Activated B cell treated with CpG ODN at 0.5 μM for 24 hours (primary cell): ENCODE data around the gene EFCAB11. TPM values are rescaled to one million over a fixed set of nuclear protein-coding genes. Genes with fewer than 3 reads are reported as not detected.

ENCODE experiments used
- ATAC-seq: fragments of 200-7000 bp; cut with Tn5 transposase; one replicate; pipeline ENCODE4 v1.10.0; 2021; ENCODE audit warnings: low read depth, mild to moderate bottlenecking, moderate library complexity
- CTCF ChIA-PET: fragments of 350-600 bp; sonication (Branson Sonifier 250); formaldehyde crosslinking; loops from one replicate; lab custom pipeline; 2021; ENCODE audit warnings: antibody characterized with exemption; lab: Charles Lee
- POLR2A ChIA-PET: fragments of 350-600 bp; sonication (Branson Sonifier 250); formaldehyde crosslinking; loops from one replicate; lab custom pipeline; 2021; ENCODE audit warnings: antibody characterized with exemption; lab: Charles Lee
- DNase-seq: peaks from one replicate; pipeline ENCODE4 v3.0.0; 2022
- H3K27ac Mint-ChIP-seq: one replicate; pipeline ENCODE4 v1.8.0; 2020; ENCODE audit warnings: mixed read lengths
- H3K27me3 Mint-ChIP-seq: one replicate; pipeline ENCODE4 v1.8.0; 2021; ENCODE audit warnings: mixed read lengths
- H3K36me3 Mint-ChIP-seq: one replicate; pipeline ENCODE4 v1.8.0; 2021; ENCODE audit warnings: low read depth, mixed read lengths
- H3K4me1 Mint-ChIP-seq: one replicate; pipeline ENCODE4 v1.8.0; 2021; ENCODE audit warnings: mixed read lengths
- H3K4me3 Mint-ChIP-seq: one replicate; pipeline ENCODE4 v1.8.0; 2020; ENCODE audit warnings: mild to moderate bottlenecking, mixed read lengths
- H3K9me3 Mint-ChIP-seq: one replicate; pipeline ENCODE4 v1.8.0; 2020; ENCODE audit warnings: mixed read lengths
- intact Hi-C: fragments of 100-400 bp; cut with micrococcal nuclease; formaldehyde crosslinking; loops from one replicate; pipeline ENCODE4 v1.15.1; 2024
- total RNA-seq: library from RNA; stranded (reverse); gene quantifications from 2 replicates; pipeline ENCODE4 v1.2.3, GENCODE V29; 2022
- TF ChIP-seq, protein P1 (sequence below): fragments of 200-600 bp; IDR thresholded peaks from one replicate; pipeline ENCODE4 v1.8.0; 2022; ENCODE audit warnings: antibody characterized with exemption, mild to moderate bottlenecking

EFCAB11 gene
- total RNA-seq, 1 donor from 2014 or later: 7.5 TPM

- POLR2A ChIA-PET: no interaction called here
- no peaks in the 10 kb centered on the region for H3K4me1 Mint-ChIP-seq
- H3K9me3 Mint-ChIP-seq: no peaks in the 10 kb centered on the region
- TF ChIP-seq, protein P1, sequence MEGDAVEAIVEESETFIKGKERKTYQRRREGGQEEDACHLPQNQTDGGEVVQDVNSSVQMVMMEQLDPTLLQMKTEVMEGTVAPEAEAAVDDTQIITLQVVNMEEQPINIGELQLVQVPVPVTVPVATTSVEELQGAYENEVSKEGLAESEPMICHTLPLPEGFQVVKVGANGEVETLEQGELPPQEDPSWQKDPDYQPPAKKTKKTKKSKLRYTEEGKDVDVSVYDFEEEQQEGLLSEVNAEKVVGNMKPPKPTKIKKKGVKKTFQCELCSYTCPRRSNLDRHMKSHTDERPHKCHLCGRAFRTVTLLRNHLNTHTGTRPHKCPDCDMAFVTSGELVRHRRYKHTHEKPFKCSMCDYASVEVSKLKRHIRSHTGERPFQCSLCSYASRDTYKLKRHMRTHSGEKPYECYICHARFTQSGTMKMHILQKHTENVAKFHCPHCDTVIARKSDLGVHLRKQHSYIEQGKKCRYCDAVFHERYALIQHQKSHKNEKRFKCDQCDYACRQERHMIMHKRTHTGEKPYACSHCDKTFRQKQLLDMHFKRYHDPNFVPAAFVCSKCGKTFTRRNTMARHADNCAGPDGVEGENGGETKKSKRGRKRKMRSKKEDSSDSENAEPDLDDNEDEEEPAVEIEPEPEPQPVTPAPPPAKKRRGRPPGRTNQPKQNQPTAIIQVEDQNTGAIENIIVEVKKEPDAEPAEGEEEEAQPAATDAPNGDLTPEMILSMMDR: no peak
- H3K36me3 Mint-ChIP-seq: no peaks in the 10 kb centered on the region
- no peak for ATAC-seq
- no peak overlapping the region for H3K27ac Mint-ChIP-seq
- DNase-seq: no peak
- CTCF ChIA-PET: no interaction called here
- intact Hi-C loops: no loop called here
- H3K27me3 Mint-ChIP-seq: no peaks in the 10 kb centered on the region
- H3K4me3 Mint-ChIP-seq: no peak overlapping the region
Observed at GRCh38 chr14:89806451-89806850, 148.1 kb downstream of the EFCAB11 start.

GRCh38 chr14:89805501-89805900, 149.0 kb downstream of the EFCAB11 start:
- intact Hi-C loops: no loop called here
- H3K4me1 Mint-ChIP-seq: no peaks in the 10 kb centered on the region
- H3K4me3 Mint-ChIP-seq: no peak overlapping the region
- no peak for ATAC-seq
- ChIA-PET CTCF (no interaction called here), POLR2A (no interaction called here)
- H3K27me3 Mint-ChIP-seq: no peaks in the 10 kb centered on the region
- DNase-seq: no peak
- H3K27ac Mint-ChIP-seq: no peak overlapping the region
- TF ChIP-seq, protein P1: no peak
- no peaks in the 10 kb centered on the region for H3K36me3 Mint-ChIP-seq
- no peaks in the 10 kb centered on the region for H3K9me3 Mint-ChIP-seq

- intact Hi-C loops: no loop called here
- H3K27me3 Mint-ChIP-seq: no peaks in the 10 kb centered on the region
- DNase-seq: no peak
- POLR2A ChIA-PET: no interaction called here
- CTCF ChIA-PET: no interaction called here
- H3K36me3 Mint-ChIP-seq: no peaks in the 10 kb centered on the region
- no peaks in the 10 kb centered on the region for H3K9me3 Mint-ChIP-seq
- TF ChIP-seq, protein P1: no peak
- H3K27ac Mint-ChIP-seq: no peak overlapping the region
- H3K4me3 Mint-ChIP-seq: no peak overlapping the region
- no peak for ATAC-seq
- H3K4me1 Mint-ChIP-seq: no peaks in the 10 kb centered on the region
Observed at GRCh38 chr14:89803542-89803941, 151.0 kb downstream of the EFCAB11 start.

DNA sequence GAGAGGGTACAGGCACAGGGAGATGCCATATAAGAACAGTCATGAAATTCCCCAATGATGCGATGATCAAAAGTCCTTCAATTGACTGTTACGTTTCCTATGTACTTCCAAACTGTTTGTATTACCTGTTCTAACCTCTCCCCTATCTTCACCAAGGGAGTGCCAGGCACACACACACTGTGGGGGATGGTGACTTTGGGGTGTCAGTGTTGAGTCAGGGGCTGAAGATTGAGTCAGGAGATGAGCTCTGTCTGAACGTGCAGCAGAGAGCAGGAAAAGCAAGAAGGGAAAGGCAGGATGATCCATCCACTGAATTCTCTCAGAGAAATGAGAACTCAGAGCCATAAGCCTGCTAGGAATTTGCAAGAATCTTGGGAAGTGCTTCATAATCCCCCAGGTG, 153.4 kb downstream of the EFCAB11 start:
- H3K27me3 Mint-ChIP-seq: no peaks in the 10 kb centered on the region
- no peaks in the 10 kb centered on the region for H3K36me3 Mint-ChIP-seq
- H3K4me1 Mint-ChIP-seq: no peaks in the 10 kb centered on the region
- ATAC-seq (no peak), DNase-seq (no peak)
- intact Hi-C loops: no loop called here
- H3K27ac Mint-ChIP-seq: no peak overlapping the region
- TF ChIP-seq, protein P1: no peak
- ChIA-PET POLR2A (no interaction called here), CTCF (no interaction called here)
- H3K4me3 Mint-ChIP-seq: no peak overlapping the region
- no peaks in the 10 kb centered on the region for H3K9me3 Mint-ChIP-seq

GRCh38 chr14:89798212-89798773, 156.2 kb downstream of the EFCAB11 start:
- ATAC-seq: no peak
- TF ChIP-seq, protein P1: no peak
- DNase-seq: no peak
- H3K9me3 Mint-ChIP-seq: no peaks in the 10 kb centered on the region
- no peak overlapping the region for H3K27ac Mint-ChIP-seq
- no peaks in the 10 kb centered on the region for H3K27me3 Mint-ChIP-seq
- no peaks in the 10 kb centered on the region for H3K36me3 Mint-ChIP-seq
- POLR2A ChIA-PET: no interaction called here
- CTCF ChIA-PET: no interaction called here
- no peak overlapping the region for H3K4me3 Mint-ChIP-seq
- intact Hi-C loops: no loop called here
- no peaks in the 10 kb centered on the region for H3K4me1 Mint-ChIP-seq
